Activated CD8-positive, alpha-beta memory T cell treated with anti-CD3 and anti-CD28 coated beads, Interleukin-2, amount 10 ng/mL, durations not matched to agents 7 days and 5 days (primary cell): Measurements from ENCODE around the gene TREH. TPM values are rescaled to one million over a fixed set of nuclear protein-coding genes. Genes with fewer than 3 reads are reported as not detected.
"Not testable (repeated sequence)": the region's sequence is repeated elsewhere in the genome, so short reads cannot be mapped to it uniquely, and the experiment has no call there.

Source experiments
- ATAC-seq: fragments of 150-1000 bp; cut with Tn5 transposase; one replicate; pipeline ENCODE4 v1.10.0; 2021; ENCODE audit warnings: moderate library complexity
- CTCF ChIA-PET: fragments of 350-600 bp; sonication (Branson Sonifier 250); formaldehyde crosslinking; loops from one replicate; lab custom pipeline; 2021; ENCODE audit warnings: antibody characterized with exemption; lab: Charles Lee
- DNase-seq: peaks from one replicate; pipeline ENCODE4 v3.0.0-alpha.2; 2020
- H3K27ac Mint-ChIP-seq: one replicate; pipeline ENCODE4 v1.8.0; 2021; ENCODE audit warnings: mild to moderate bottlenecking, mixed read lengths
- H3K27me3 Mint-ChIP-seq: one replicate; pipeline ENCODE4 v1.8.0; 2021; ENCODE audit warnings: mixed read lengths
- H3K36me3 Mint-ChIP-seq: one replicate; pipeline ENCODE4 v1.8.0; 2021; ENCODE audit warnings: mild to moderate bottlenecking, mixed read lengths
- H3K4me1 Mint-ChIP-seq: one replicate; pipeline ENCODE4 v1.8.0; 2021; ENCODE audit warnings: mixed read lengths
- H3K4me3 Mint-ChIP-seq: one replicate; pipeline ENCODE4 v1.8.0; 2021; ENCODE audit warnings: mild to moderate bottlenecking, moderate library complexity, mixed read lengths
- H3K9me3 Mint-ChIP-seq: one replicate; pipeline ENCODE4 v1.8.0; 2022; ENCODE audit warnings: low read depth, mixed read lengths
- total RNA-seq, 2 experiments: library from RNA; stranded (reverse); gene quantifications; one replicate each; pipeline ENCODE4 v1.2.3, GENCODE V29; 2021

Gene TREH
- not detected for total RNA-seq

- no peak within 1 kb of the TSS for H3K4me3 Mint-ChIP-seq
- H3K36me3 Mint-ChIP-seq = no peaks in the 10 kb centered on the region
- H3K4me1 Mint-ChIP-seq = no peaks in the 10 kb centered on the region
- CTCF ChIA-PET = interaction anchor here (1.4 to 2.5 kb wide), 2 partner anchors 10 to 21 kb away, joined by 3 to 16 read pairs; no protein-coding TSS in a partner anchor
- H3K27me3 Mint-ChIP-seq = peaks cover 20% of the 10 kb centered on the region
- H3K27ac Mint-ChIP-seq = no peak within 1 kb of the TSS
- no peaks in the 10 kb centered on the region for H3K9me3 Mint-ChIP-seq
- DNase-seq = no peak
- ATAC-seq = no peak
These were observed at the start of gene TREH for GRCh38 chr11:118679483-118679882. TSS of gene TREH (minus strand) at chr11:118679650. CDS start at chr11:118679627, 23 bp downstream.

GRCh38 chr11:118728112-118728511, 48.7 kb upstream of the TREH start:
- ATAC-seq, H3K9me3 Mint-ChIP-seq, CTCF ChIA-PET, H3K4me3 Mint-ChIP-seq, H3K4me1 Mint-ChIP-seq, H3K36me3 Mint-ChIP-seq, H3K27ac Mint-ChIP-seq, DNase-seq: not testable (repeated sequence)
- peaks cover 30% of the 10 kb centered on the region for H3K27me3 Mint-ChIP-seq

DNA sequence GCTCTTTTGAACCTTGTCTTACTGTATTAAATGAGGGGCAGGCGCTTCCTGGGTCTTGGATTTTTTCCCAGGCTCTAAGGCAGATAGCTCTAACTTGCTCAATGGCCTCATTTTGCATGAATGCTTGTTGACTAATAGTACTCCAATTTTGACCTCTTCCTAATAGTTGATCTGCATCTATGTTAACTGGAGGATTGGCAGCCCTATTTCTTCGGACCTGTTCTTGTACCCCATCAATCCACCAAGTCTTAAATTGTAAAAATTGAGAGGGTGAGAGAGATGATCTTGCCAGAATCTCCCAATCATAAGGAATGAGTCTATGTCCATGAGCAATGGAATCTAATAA, 48.2 kb upstream of the TREH start:
- CTCF ChIA-PET, H3K36me3 Mint-ChIP-seq, H3K4me1 Mint-ChIP-seq, ATAC-seq, H3K9me3 Mint-ChIP-seq, H3K4me3 Mint-ChIP-seq, DNase-seq, H3K27ac Mint-ChIP-seq: not testable (repeated sequence)
- peaks cover 30% of the 10 kb centered on the region for H3K27me3 Mint-ChIP-seq

GRCh38 chr11:118727001-118727720, 47.7 kb upstream of the TREH start:
- CTCF ChIA-PET, H3K27ac Mint-ChIP-seq, H3K4me3 Mint-ChIP-seq, DNase-seq, H3K36me3 Mint-ChIP-seq, H3K9me3 Mint-ChIP-seq, H3K4me1 Mint-ChIP-seq, ATAC-seq: not testable (repeated sequence)
- H3K27me3 Mint-ChIP-seq = peaks cover 30% of the 10 kb centered on the region

- CTCF ChIA-PET, H3K27me3 Mint-ChIP-seq, H3K4me1 Mint-ChIP-seq, H3K27ac Mint-ChIP-seq, H3K9me3 Mint-ChIP-seq, ATAC-seq, H3K36me3 Mint-ChIP-seq, H3K4me3 Mint-ChIP-seq, DNase-seq: not testable (repeated sequence)
These were observed 42.1 kb upstream of the TREH start for GRCh38 chr11:118721478-118722015.

DNA sequence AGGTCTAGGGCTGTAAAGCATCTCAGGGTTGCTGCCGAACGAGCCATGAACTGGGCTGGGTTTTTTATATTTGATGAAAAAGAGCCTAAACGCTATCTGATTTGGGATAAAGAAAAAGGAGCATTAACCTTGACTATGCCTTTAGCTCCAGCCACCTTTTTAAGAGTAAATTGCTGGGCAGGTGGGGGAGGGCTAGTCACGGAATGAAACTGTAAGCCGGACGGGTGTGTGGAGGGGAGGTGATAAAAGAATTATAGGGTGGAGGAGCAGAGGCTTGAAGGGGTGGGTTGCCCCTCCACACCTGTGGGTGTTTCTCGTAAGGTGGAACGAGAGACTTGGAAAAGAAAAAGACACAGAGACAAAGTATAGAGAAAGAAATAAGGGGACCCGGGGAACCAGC, 41.3 kb upstream of the TREH start:
- H3K9me3 Mint-ChIP-seq, CTCF ChIA-PET, H3K36me3 Mint-ChIP-seq, DNase-seq, H3K27me3 Mint-ChIP-seq, H3K27ac Mint-ChIP-seq, ATAC-seq, H3K4me3 Mint-ChIP-seq, H3K4me1 Mint-ChIP-seq: not testable (repeated sequence)

DNA sequence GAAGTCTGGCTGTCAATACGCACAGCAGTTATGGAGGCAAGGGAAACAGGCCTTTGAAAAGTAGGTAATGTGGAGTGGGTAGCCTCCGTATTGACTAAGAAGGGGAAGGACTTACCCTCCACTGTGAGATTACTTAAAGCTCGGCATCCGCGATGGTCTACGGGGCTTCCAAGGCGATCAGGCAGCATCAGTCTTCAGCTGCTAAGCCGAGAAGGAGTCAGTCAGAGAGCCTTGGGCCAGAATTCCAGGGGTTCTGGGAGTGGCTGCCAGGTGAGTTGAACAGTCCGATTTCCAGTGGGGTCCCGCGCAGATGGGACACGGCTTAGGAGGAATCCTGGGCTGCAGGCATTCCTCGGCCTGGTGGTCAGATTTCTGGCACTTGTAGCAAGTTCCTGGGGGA, 40.6 kb upstream of the TREH start:
- H3K4me3 Mint-ChIP-seq, H3K9me3 Mint-ChIP-seq, H3K27ac Mint-ChIP-seq, H3K36me3 Mint-ChIP-seq, H3K4me1 Mint-ChIP-seq, DNase-seq, H3K27me3 Mint-ChIP-seq, CTCF ChIA-PET, ATAC-seq: not testable (repeated sequence)

- CTCF ChIA-PET, H3K36me3 Mint-ChIP-seq, H3K27me3 Mint-ChIP-seq, H3K4me3 Mint-ChIP-seq, H3K27ac Mint-ChIP-seq, DNase-seq, ATAC-seq, H3K4me1 Mint-ChIP-seq, H3K9me3 Mint-ChIP-seq: not testable (repeated sequence)
These were observed 39.1 kb upstream of the TREH start for GRCh38 chr11:118718562-118718961.

DNA sequence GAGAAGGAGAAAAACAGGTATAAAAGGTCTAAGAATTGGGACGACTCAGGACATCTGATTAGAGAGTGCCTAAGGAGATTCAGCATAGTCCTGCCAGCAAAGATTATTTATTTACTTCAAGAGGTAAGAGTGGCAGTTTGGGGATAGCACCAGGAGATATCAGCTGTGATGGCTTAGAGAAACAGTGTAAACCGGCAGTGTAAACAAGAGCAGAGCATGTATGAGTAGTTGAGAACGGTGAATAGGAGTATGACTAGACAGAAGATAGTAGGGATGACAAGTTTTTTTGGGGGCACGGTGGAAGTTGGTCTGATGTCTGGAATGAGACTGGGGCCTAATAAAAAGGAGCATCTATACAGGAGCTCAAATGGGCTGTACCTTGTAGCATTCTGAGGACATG, 38.3 kb upstream of the TREH start:
- H3K27ac Mint-ChIP-seq, H3K4me3 Mint-ChIP-seq, ATAC-seq, H3K27me3 Mint-ChIP-seq, CTCF ChIA-PET, H3K36me3 Mint-ChIP-seq, H3K4me1 Mint-ChIP-seq, H3K9me3 Mint-ChIP-seq, DNase-seq: not testable (repeated sequence)

GRCh38 chr11:118717221-118717620, 37.8 kb upstream of the TREH start:
- CTCF ChIA-PET = interaction anchor here (0.7 kb wide), 1 partner anchor 58 kb away, joined by 3 read pairs; no protein-coding TSS in a partner anchor
- DNase-seq, H3K4me3 Mint-ChIP-seq, H3K9me3 Mint-ChIP-seq, H3K27ac Mint-ChIP-seq, H3K36me3 Mint-ChIP-seq, ATAC-seq, H3K4me1 Mint-ChIP-seq, H3K27me3 Mint-ChIP-seq: not testable (repeated sequence)

GRCh38 chr11:118715837-118716260, 36.4 kb upstream of the TREH start:
- CTCF ChIA-PET = interaction anchor here (1.1 kb wide), 2 partner anchors 10 to 214 kb away, joined by 3 to 4 read pairs; no protein-coding TSS in a partner anchor
- no peak for ATAC-seq
- Mint-ChIP-seq H3K9me3 (no peaks in the 10 kb centered on the region), H3K36me3 (no peaks in the 10 kb centered on the region), H3K27ac (no peak overlapping the region), H3K27me3 (peaks cover 2% of the 10 kb centered on the region), H3K4me1 (no peaks in the 10 kb centered on the region), H3K4me3 (no peak overlapping the region)
- DNase-seq = no peak

DNA sequence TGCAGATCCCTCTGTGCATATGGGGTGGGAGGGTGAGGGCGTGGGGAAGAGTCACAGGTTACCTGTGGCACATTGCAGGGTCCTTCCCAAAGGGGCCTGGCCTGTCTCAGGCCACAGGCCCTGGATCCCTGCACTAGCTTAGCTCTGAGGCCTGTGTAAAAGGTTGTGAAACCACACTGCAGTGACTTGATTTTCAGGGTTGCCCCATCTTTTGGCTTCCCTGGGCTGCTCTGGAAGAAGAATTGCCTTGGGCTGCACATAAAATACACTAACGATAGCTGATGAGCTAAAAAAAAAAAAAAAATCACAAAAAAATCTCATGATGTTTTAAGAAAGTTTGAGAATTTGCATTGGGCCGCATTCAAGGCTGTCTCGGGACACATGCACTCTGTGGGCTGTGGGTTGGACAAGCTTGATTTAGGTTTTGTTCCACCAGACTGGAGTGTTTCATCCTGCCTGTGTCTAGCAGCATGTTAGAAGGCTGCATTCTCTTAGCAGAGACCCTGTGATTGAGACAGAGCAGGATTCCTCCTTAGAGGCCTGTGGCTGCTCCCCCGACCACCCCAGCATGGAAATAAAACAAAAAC, 35.9 kb upstream of the TREH start:
- Mint-ChIP-seq H3K4me1 (no peaks in the 10 kb centered on the region), H3K27ac (no peak overlapping the region), H3K9me3 (no peaks in the 10 kb centered on the region), H3K36me3 (no peaks in the 10 kb centered on the region), H3K27me3 (peaks cover 3% of the 10 kb centered on the region), H3K4me3 (no peak overlapping the region)
- ATAC-seq (peak; percentile 9), DNase-seq (no peak)
- CTCF ChIA-PET = interaction anchor here (1.1 kb wide), 2 partner anchors 10 to 215 kb away, joined by 3 to 4 read pairs; no protein-coding TSS in a partner anchor

- no peak overlapping the region for H3K4me3 Mint-ChIP-seq
- H3K4me1 Mint-ChIP-seq = no peaks in the 10 kb centered on the region
- H3K27ac Mint-ChIP-seq = no peak overlapping the region
- H3K9me3 Mint-ChIP-seq = no peaks in the 10 kb centered on the region
- ATAC-seq (no peak), DNase-seq (no peak)
- H3K36me3 Mint-ChIP-seq = no peaks in the 10 kb centered on the region
- CTCF ChIA-PET = interaction anchor here (0.7 to 1.1 kb wide), 2 partner anchors 119 to 216 kb away, joined by 3 to 4 read pairs; no protein-coding TSS in a partner anchor
- peaks cover 3% of the 10 kb centered on the region for H3K27me3 Mint-ChIP-seq
These were observed 35.4 kb upstream of the TREH start for GRCh38 chr11:118714816-118715215.

- H3K27me3 Mint-ChIP-seq, ATAC-seq, DNase-seq, H3K36me3 Mint-ChIP-seq, H3K9me3 Mint-ChIP-seq, H3K4me1 Mint-ChIP-seq, H3K4me3 Mint-ChIP-seq, H3K27ac Mint-ChIP-seq: not testable (repeated sequence)
- CTCF ChIA-PET = interaction anchor here (0.7 kb wide), 1 partner anchor 119 kb away, joined by 3 read pairs; no protein-coding TSS in a partner anchor
These were observed 35.0 kb upstream of the TREH start for GRCh38 chr11:118714416-118714815.
